OCI-LY1 (cell line): ENCODE measurements around the gene YPEL2.

Source experiments
- H2AFZ ChIP-seq: fragments of 200-600 bp; sonication (generic), shearing (Covaris generic); 2 replicates; pipeline ENCODE4 v1.6.0; 2014; ENCODE audit warnings: antibody characterized with exemption, mild to moderate bottlenecking, low read length
- H3F3A ChIP-seq: fragments of 200-600 bp; sonication (generic), shearing (Covaris generic); 2 replicates; pipeline ENCODE4 v1.6.0; 2014; ENCODE audit warnings: mild to moderate bottlenecking, antibody characterized with exemption, low read length, moderate library complexity; ENCODE audit not compliant: insufficient read depth
- H3K27ac ChIP-seq: fragments of 200-600 bp; sonication (generic); 2 replicates; pipeline ENCODE4 v1.5.1; 2014; ENCODE audit warnings: low read length, mixed run types, mild to moderate bottlenecking, low read depth; ENCODE audit not compliant: poor library complexity, severe bottlenecking
- H3K27me3 ChIP-seq: fragments of 200-600 bp; sonication (generic); 2 replicates; pipeline ENCODE4 v1.6.0; 2014; ENCODE audit warnings: antibody characterized with exemption, mild to moderate bottlenecking, low read length, moderate library complexity; ENCODE audit not compliant: insufficient read depth
- H3K36me3 ChIP-seq: fragments of 200-600 bp; sonication (generic); 2 replicates; pipeline ENCODE4 v1.6.1; 2014; ENCODE audit warnings: mild to moderate bottlenecking, antibody characterized with exemption, low read length, moderate library complexity, mixed read lengths; ENCODE audit not compliant: insufficient read depth
- H3K4me1 ChIP-seq: fragments of 200-600 bp; sonication (generic); 2 replicates; pipeline ENCODE4 v1.5.1; 2014; ENCODE audit warnings: mild to moderate bottlenecking, low read length, moderate library complexity; ENCODE audit not compliant: insufficient read depth, severe bottlenecking
- H3K4me2 ChIP-seq: fragments of 200-600 bp; sonication (generic), shearing (Covaris generic); 2 replicates; pipeline ENCODE4 v1.6.1; 2014; ENCODE audit warnings: low read length
- H3K4me3 ChIP-seq: fragments of 200-600 bp; sonication (generic); 2 replicates; pipeline ENCODE4 v1.5.1; 2014; ENCODE audit warnings: low read length, low read depth, mild to moderate bottlenecking, mixed read lengths; ENCODE audit not compliant: poor library complexity, severe bottlenecking
- H3K79me2 ChIP-seq: fragments of 200-600 bp; shearing (Covaris generic); 2 replicates; pipeline ENCODE4 v1.6.1; 2016; ENCODE audit warnings: mixed run types, low read length, mixed read lengths; ENCODE audit not compliant: insufficient read depth
- H3K9ac ChIP-seq: fragments of 200-600 bp; sonication (generic), shearing (Covaris generic); 2 replicates; pipeline ENCODE4 v1.6.1; 2014; ENCODE audit warnings: mild to moderate bottlenecking, low read length, mixed read lengths
- H3K9me2 ChIP-seq: fragments of 200-600 bp; sonication (generic), shearing (Covaris generic); 2 replicates; pipeline ENCODE4 v1.6.1; 2014; ENCODE audit warnings: low read depth, mild to moderate bottlenecking, low read length, mixed read lengths
- H3K9me3 ChIP-seq: fragments of 200-600 bp; shearing (Covaris generic); 2 replicates; pipeline ENCODE4 v1.6.1; 2014; ENCODE audit warnings: low read length, mixed read lengths
- H4K20me1 ChIP-seq: fragments of 200-600 bp; sonication (generic), shearing (Covaris generic); 2 replicates; pipeline ENCODE4 v1.6.0; 2016; ENCODE audit warnings: mild to moderate bottlenecking, low read length; ENCODE audit not compliant: insufficient read depth
- CTCF ChIP-seq: fragments of 200-600 bp; sonication (generic), shearing (Covaris generic); IDR thresholded peaks from 2 replicates; pipeline ENCODE4 v1.5.1; 2017; ENCODE audit warnings: mild to moderate bottlenecking, antibody characterized with exemption, low read length, moderate library complexity, mixed read lengths
- EZH2 ChIP-seq: fragments of 200-600 bp; sonication (generic), shearing (Covaris generic); IDR thresholded peaks from 2 replicates; pipeline ENCODE4 v1.8.0; 2017; ENCODE audit warnings: borderline replicate concordance, mixed run types, mild to moderate bottlenecking, antibody characterized with exemption, low read length, moderate library complexity, mixed read lengths

Gene YPEL2

GRCh38 chr17:59413014-59413766 is 81.7 kb downstream of the YPEL2 start:
- Histone ChIP-seq H3K27me3 (no peaks in the 10 kb centered on the region), H4K20me1 (no peaks in the 10 kb centered on the region), H3K27ac (no peak overlapping the region), H3K4me2 (no peak overlapping the region), H3K79me2 (no peaks in the 10 kb centered on the region), H3K4me3 (no peak overlapping the region), H3K9me3 (no peaks in the 10 kb centered on the region), H3K36me3 (no peaks in the 10 kb centered on the region), H3K9ac (no peak overlapping the region), H3F3A (no peaks in the 10 kb centered on the region), H3K9me2 (no peaks in the 10 kb centered on the region), H2AFZ (no peak overlapping the region), H3K4me1 (no peaks in the 10 kb centered on the region)
- TF ChIP-seq EZH2 (no peak), CTCF (no peak)

GRCh38 chr17:59415397-59415796 is 83.9 kb downstream of the YPEL2 start:
- H3K9ac ChIP-seq: no peak overlapping the region
- no peaks in the 10 kb centered on the region for H3K4me1 ChIP-seq
- no peak overlapping the region for H2AFZ ChIP-seq
- no peaks in the 10 kb centered on the region for H3K79me2 ChIP-seq
- H3F3A ChIP-seq: no peaks in the 10 kb centered on the region
- no peak overlapping the region for H3K4me2 ChIP-seq
- H3K9me2 ChIP-seq: no peaks in the 10 kb centered on the region
- H3K27ac ChIP-seq: no peak overlapping the region
- no peaks in the 10 kb centered on the region for H3K27me3 ChIP-seq
- H4K20me1 ChIP-seq: no peaks in the 10 kb centered on the region
- TF ChIP-seq CTCF (no peak), EZH2 (no peak)
- H3K9me3 ChIP-seq: no peaks in the 10 kb centered on the region
- no peak overlapping the region for H3K4me3 ChIP-seq
- no peaks in the 10 kb centered on the region for H3K36me3 ChIP-seq

- Histone ChIP-seq H3K4me1 (no peaks in the 10 kb centered on the region), H3K9ac (no peak overlapping the region), H2AFZ (no peak overlapping the region), H3K27me3 (no peaks in the 10 kb centered on the region), H3K4me2 (no peak overlapping the region), H4K20me1 (no peaks in the 10 kb centered on the region), H3K4me3 (no peak overlapping the region), H3K27ac (no peak overlapping the region), H3F3A (no peaks in the 10 kb centered on the region), H3K9me3 (no peaks in the 10 kb centered on the region), H3K9me2 (no peaks in the 10 kb centered on the region), H3K79me2 (no peaks in the 10 kb centered on the region), H3K36me3 (no peaks in the 10 kb centered on the region)
- no peak for TF ChIP-seq EZH2
- no peak for TF ChIP-seq CTCF
These were observed 84.7 kb downstream of the YPEL2 start for GRCh38 chr17:59416184-59416583.
